H9 (cell line): ENCODE data around the gene PLIN3. TPM values are rescaled to one million over a fixed set of nuclear protein-coding genes. Genes with fewer than 3 reads are reported as not detected.
"Not testable (repeated sequence)": the region's sequence is repeated elsewhere in the genome, so short reads cannot be mapped to it uniquely, and the experiment has no call there.

ENCODE experiments used
- DNase-seq: peaks from one replicate; pipeline ENCODE4 v3.0.0-alpha.2; 2017
- H2AFZ ChIP-seq: one replicate; pipeline ENCODE4 v1.6.1; 2013; ENCODE audit warnings: mild to moderate bottlenecking, low read length, control low read depth, moderate library complexity
- H2AK5ac ChIP-seq: 2 replicates; pipeline ENCODE4 v1.6.1; 2013; ENCODE audit warnings: low read length, control low read depth, mixed read lengths; ENCODE audit not compliant: insufficient read length
- H2BK120ac ChIP-seq: one replicate; pipeline ENCODE4 v1.6.1; 2013; ENCODE audit warnings: low read depth, mild to moderate bottlenecking, low read length, control low read depth, inconsistent platforms; ENCODE audit not compliant: poor library complexity, severe bottlenecking
- H2BK12ac ChIP-seq: 2 replicates; pipeline ENCODE4 v1.6.1; 2013; ENCODE audit warnings: low read length, control low read depth, mixed read lengths, low read depth; ENCODE audit not compliant: insufficient read length
- H2BK15ac ChIP-seq: 2 replicates; pipeline ENCODE4 v1.6.1; 2013; ENCODE audit warnings: low read depth, low read length, control low read depth
- H2BK20ac ChIP-seq: one replicate; pipeline ENCODE4 v1.6.1; 2013; ENCODE audit warnings: low read depth, mild to moderate bottlenecking, low read length, control low read depth, inconsistent platforms; ENCODE audit not compliant: poor library complexity, severe bottlenecking
- H2BK5ac ChIP-seq: 2 replicates; pipeline ENCODE4 v1.6.1; 2013; ENCODE audit warnings: low read length, control low read depth, mixed read lengths; ENCODE audit not compliant: insufficient read length
- H3K14ac ChIP-seq: 2 replicates; pipeline ENCODE4 v1.6.1; 2013; ENCODE audit warnings: low read length, control low read depth; ENCODE audit not compliant: insufficient read depth
- H3K18ac ChIP-seq: 2 replicates; pipeline ENCODE4 v1.6.1; 2013; ENCODE audit warnings: low read depth, mild to moderate bottlenecking, mixed read lengths, low read length, control low read depth; ENCODE audit not compliant: insufficient read length
- H3K23ac ChIP-seq: 2 replicates; pipeline ENCODE4 v1.6.1; 2013; ENCODE audit warnings: low read length, control low read depth, mixed read lengths, low read depth; ENCODE audit not compliant: insufficient read length
- H3K23me2 ChIP-seq: 2 replicates; pipeline ENCODE4 v1.6.1; 2013; ENCODE audit warnings: low read depth, mild to moderate bottlenecking, mixed read lengths, low read length, control low read depth; ENCODE audit not compliant: insufficient read length, poor library complexity, severe bottlenecking
- H3K27ac ChIP-seq: 2 replicates; pipeline ENCODE4 v1.5.1; 2013; ENCODE audit warnings: low read length, control low read depth, mixed read lengths, low read depth; ENCODE audit not compliant: insufficient read length
- H3K27me3 ChIP-seq: 2 replicates; pipeline ENCODE4 v1.6.1; 2013; ENCODE audit warnings: low read length, control low read depth, inconsistent platforms; ENCODE audit not compliant: insufficient read depth
- H3K4ac ChIP-seq: 2 replicates; pipeline ENCODE4 v1.6.1; 2013; ENCODE audit warnings: low read depth, mild to moderate bottlenecking, control low read depth, inconsistent platforms, low read length, moderate library complexity
- H3K4me1 ChIP-seq: 2 replicates; pipeline ENCODE4 v1.6.1; 2013; ENCODE audit warnings: low read length, control low read depth, inconsistent platforms; ENCODE audit not compliant: insufficient read depth
- H3K4me2 ChIP-seq: 2 replicates; pipeline ENCODE4 v1.6.1; 2013; ENCODE audit warnings: low read length, control low read depth, mixed read lengths; ENCODE audit not compliant: insufficient read length, insufficient read depth
- H3K56ac ChIP-seq: 2 replicates; pipeline ENCODE4 v1.6.1; 2013; ENCODE audit warnings: low read depth, mild to moderate bottlenecking, mixed read lengths, low read length, control low read depth; ENCODE audit not compliant: insufficient read length
- H3K79me1 ChIP-seq: 2 replicates; pipeline ENCODE4 v1.6.1; 2013; ENCODE audit warnings: low read depth, mild to moderate bottlenecking, moderate library complexity, low read length, control low read depth, inconsistent platforms; ENCODE audit not compliant: insufficient read depth, poor library complexity, severe bottlenecking
- H3K79me2 ChIP-seq: 2 replicates; pipeline ENCODE4 v1.6.1; 2013; ENCODE audit warnings: low read length, control low read depth, inconsistent platforms; ENCODE audit not compliant: insufficient read depth
- H3K9ac ChIP-seq: 2 replicates; pipeline ENCODE4 v1.6.1; 2013; ENCODE audit warnings: low read length, control low read depth, mixed read lengths; ENCODE audit not compliant: insufficient read length; ENCODE audit errors: extremely low read depth
- H3K9me3 ChIP-seq: one replicate; pipeline ENCODE4 v1.6.1; 2013; ENCODE audit warnings: low read depth, low read length, inconsistent platforms; ENCODE audit not compliant: control insufficient read depth
- H3T11ph ChIP-seq: one replicate; pipeline ENCODE4 v1.6.1; 2013; ENCODE audit warnings: mild to moderate bottlenecking, low read length, control low read depth, inconsistent platforms
- H4K20me1 ChIP-seq: one replicate; pipeline ENCODE4 v1.6.1; 2013; ENCODE audit not compliant: control insufficient read depth, insufficient read length, insufficient read depth
- H4K5ac ChIP-seq: 2 replicates; pipeline ENCODE4 v1.6.1; 2013; ENCODE audit warnings: low read depth, mild to moderate bottlenecking, mixed read lengths, low read length, control low read depth; ENCODE audit not compliant: insufficient read length
- H4K8ac ChIP-seq: replicated peaks from 2 replicates; pipeline ENCODE4 v1.6.1; 2013; ENCODE audit warnings: low read length, control low read depth, mixed read lengths, low read depth; ENCODE audit not compliant: insufficient read length
- H4K91ac ChIP-seq: 2 replicates; pipeline ENCODE4 v1.6.1; 2013; ENCODE audit warnings: low read depth, mild to moderate bottlenecking, moderate library complexity, mixed read lengths, low read length, control low read depth; ENCODE audit not compliant: insufficient read length
- H3K27ac Mint-ChIP-seq, 3 experiments: 2 replicates in 2 of 3; 3 replicates in 1 of 3; pipeline ENCODE4 v1.8.0; 2020 to 2021; ENCODE audit warnings: mixed read lengths in 3 of 3, mild to moderate bottlenecking in 1 of 3, moderate library complexity in 1 of 3
- H3K27me3 Mint-ChIP-seq: 2 replicates; pipeline ENCODE4 v1.8.0; 2021; ENCODE audit warnings: low read depth, mild to moderate bottlenecking, moderate library complexity, mixed read lengths
- H3K36me3 Mint-ChIP-seq, 3 experiments: 2 replicates in 2 of 3; 3 replicates in 1 of 3; pipeline ENCODE4 v1.8.0; 2020 to 2021; ENCODE audit warnings: low read depth in 3 of 3, mixed read lengths in 3 of 3; ENCODE audit not compliant: insufficient read depth in 1 of 3
- H3K4me1 Mint-ChIP-seq, 2 experiments: 2 replicates each; pipeline ENCODE4 v1.8.0; 2020; ENCODE audit warnings: mixed read lengths in 2 of 2
- H3K4me3 Mint-ChIP-seq, 2 experiments: 2 replicates in 1 of 2; 3 replicates in 1 of 2; pipeline ENCODE4 v1.8.0; 2020 to 2021; ENCODE audit warnings: mild to moderate bottlenecking in 2 of 2, mixed read lengths in 2 of 2, moderate library complexity in 1 of 2
- H3K9me3 Mint-ChIP-seq, 2 experiments: 2 replicates in 1 of 2; 3 replicates in 1 of 2; pipeline ENCODE4 v1.8.0; 2020; ENCODE audit warnings: mild to moderate bottlenecking in 2 of 2, mixed read lengths in 2 of 2, moderate library complexity in 1 of 2
- WGBS: extraction: QIAGEN DNeasy Blood & Tissue Kit; methylation state at CpG from one replicate; pipeline ENCODE4 v1.1.7; 2013; ENCODE audit warnings: missing lambda C conversion rate, low lambda C conversion rate, mixed read lengths; ENCODE audit not compliant: insufficient read length; ENCODE audit errors: extremely low coverage; 5-methylcytosine and 5-hydroxymethylcytosine counted together
- total RNA-seq: library from RNA; stranded (reverse); gene quantifications from 2 replicates; pipeline ENCODE4 v1.2.1, GENCODE V29; 2021
- TF ChIP-seq, protein P1 (sequence below): fragments of 200-600 bp; sonication (generic); conservative IDR thresholded peaks from 3 replicates; pipeline ENCODE4 v1.8.0; 2021; ENCODE audit warnings: antibody characterized with exemption, mild to moderate bottlenecking

Gene PLIN3
- total RNA-seq, 1 experiment from 2014 or later: 61.8 TPM

- Histone ChIP-seq H3K56ac (no peak overlapping the region), H3K27ac (no peak overlapping the region), H3K4me1 (no peaks in the 10 kb centered on the region), H3K14ac (no peak overlapping the region), H3K4ac (no peak overlapping the region), H4K20me1 (no peaks in the 10 kb centered on the region), H2AFZ (no peak overlapping the region), H4K8ac (no peak overlapping the region), H2BK15ac (no peak overlapping the region), H3K79me1 (no peaks in the 10 kb centered on the region), H3K27me3 (no peaks in the 10 kb centered on the region), H3K9ac (no peak overlapping the region), H2BK5ac (no peak overlapping the region), H3K79me2 (no peaks in the 10 kb centered on the region), H4K91ac (no peak overlapping the region), H3T11ph (no peak overlapping the region), H2BK12ac (no peak overlapping the region), H3K23me2 (no peaks in the 10 kb centered on the region), H3K4me2 (no peak overlapping the region), H3K23ac (no peak overlapping the region), H2BK20ac (no peak overlapping the region), H2BK120ac (no peak overlapping the region), H3K9me3 (no peaks in the 10 kb centered on the region), H3K18ac (no peak overlapping the region), H4K5ac (no peak overlapping the region), H2AK5ac (no peak overlapping the region)
- Mint-ChIP-seq H3K9me3 (no peaks in the 10 kb centered on the region; a peak in 1 of 5 replicates), H3K4me1 (no peaks in the 10 kb centered on the region), H3K36me3 (no peaks in the 10 kb centered on the region), H3K4me3 (no peak overlapping the region), H3K27ac (no peak overlapping the region), H3K27me3 (no peaks in the 10 kb centered on the region; the same call in 1 of the 2 replicates)
- TF ChIP-seq, protein P1, sequence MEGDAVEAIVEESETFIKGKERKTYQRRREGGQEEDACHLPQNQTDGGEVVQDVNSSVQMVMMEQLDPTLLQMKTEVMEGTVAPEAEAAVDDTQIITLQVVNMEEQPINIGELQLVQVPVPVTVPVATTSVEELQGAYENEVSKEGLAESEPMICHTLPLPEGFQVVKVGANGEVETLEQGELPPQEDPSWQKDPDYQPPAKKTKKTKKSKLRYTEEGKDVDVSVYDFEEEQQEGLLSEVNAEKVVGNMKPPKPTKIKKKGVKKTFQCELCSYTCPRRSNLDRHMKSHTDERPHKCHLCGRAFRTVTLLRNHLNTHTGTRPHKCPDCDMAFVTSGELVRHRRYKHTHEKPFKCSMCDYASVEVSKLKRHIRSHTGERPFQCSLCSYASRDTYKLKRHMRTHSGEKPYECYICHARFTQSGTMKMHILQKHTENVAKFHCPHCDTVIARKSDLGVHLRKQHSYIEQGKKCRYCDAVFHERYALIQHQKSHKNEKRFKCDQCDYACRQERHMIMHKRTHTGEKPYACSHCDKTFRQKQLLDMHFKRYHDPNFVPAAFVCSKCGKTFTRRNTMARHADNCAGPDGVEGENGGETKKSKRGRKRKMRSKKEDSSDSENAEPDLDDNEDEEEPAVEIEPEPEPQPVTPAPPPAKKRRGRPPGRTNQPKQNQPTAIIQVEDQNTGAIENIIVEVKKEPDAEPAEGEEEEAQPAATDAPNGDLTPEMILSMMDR: no peak
- WGBS: no CpG with 5 or more reads among the region's 6 CpGs
- no peak for DNase-seq
These were observed 43.9 kb downstream of the PLIN3 start for GRCh38 chr19:4823577-4823976.

- H2BK15ac ChIP-seq, H4K91ac ChIP-seq, H4K5ac ChIP-seq, DNase-seq, H3K9me3 ChIP-seq, H3K23ac ChIP-seq, H3K27ac Mint-ChIP-seq, H3K4me2 ChIP-seq, H3K14ac ChIP-seq, H3K23me2 ChIP-seq, H3K27ac ChIP-seq, H3K27me3 Mint-ChIP-seq, H4K8ac ChIP-seq, H4K20me1 ChIP-seq, H3K18ac ChIP-seq, H2BK20ac ChIP-seq, H3K9me3 Mint-ChIP-seq, H3K9ac ChIP-seq, H2AFZ ChIP-seq, H3K79me2 ChIP-seq, H3K4me1 Mint-ChIP-seq, H3K4me3 Mint-ChIP-seq, H2BK12ac ChIP-seq, H3K36me3 Mint-ChIP-seq, H3K4ac ChIP-seq, H2AK5ac ChIP-seq, H3K56ac ChIP-seq, H3K4me1 ChIP-seq, H2BK5ac ChIP-seq, H3K79me1 ChIP-seq, H3T11ph ChIP-seq, H2BK120ac ChIP-seq, H3K27me3 ChIP-seq: not testable (repeated sequence)
- no CpG with 5 or more reads among the region's 7 CpGs for WGBS
These were observed 45.1 kb downstream of the PLIN3 start for GRCh38 chr19:4822354-4822753.
